Lower leg skin (tissue), 4 donors: ENCODE data around the gene DCDC2. TPM values are rescaled to one million over a fixed set of nuclear protein-coding genes. Genes with fewer than 3 reads are reported as not detected.
"Not testable (repeated sequence)": the region's sequence is repeated elsewhere in the genome, so short reads cannot be mapped to it uniquely, and the experiment has no call there.

Experiments
- DNase-seq, 2 donors: peaks; one replicate each; pipeline ENCODE4 v3.0.0-alpha.2; 2019; ENCODE audit warnings: low spot score in 2 of 2
- H3K4me3 ChIP-seq: fragments of 200-600 bp; sonication (generic); 2 replicates; pipeline ENCODE4 v1.5.1; 2017; ENCODE audit warnings: mild to moderate bottlenecking, low read depth; ENCODE audit not compliant: poor library complexity, severe bottlenecking
- CTCF ChIP-seq, 3 donors: fragments of 450-650 bp; IDR thresholded peaks; one replicate each; pipeline ENCODE4 v1.5.1; 2016; ENCODE audit warnings: antibody characterized with exemption in 3 of 3, mild to moderate bottlenecking in 3 of 3, moderate library complexity in 2 of 3
- POLR2A ChIP-seq, 2 donors: fragments of 450-650 bp; IDR thresholded peaks; one replicate each; pipeline ENCODE4 v1.6.1; 2016 to 2017; ENCODE audit warnings: antibody characterized with exemption in 2 of 2, mild to moderate bottlenecking in 1 of 2, moderate library complexity in 1 of 2
- WGBS, 2 donors: methylation state at CpG; one replicate each; pipeline ENCODE4 v1.1.5; 2018; 5-methylcytosine and 5-hydroxymethylcytosine counted together
- intact Hi-C: fragments of 100-400 bp; cut with DNase I; formaldehyde crosslinking; loops from one replicate; pipeline ENCODE4 v1.15.0; 2023; ENCODE audit warnings: low total_unique reads
- total RNA-seq, 4 donors: library from RNA; depleted of rRNA; stranded (reverse); fragments of >200 nt; gene quantifications; one replicate each; pipeline ENCODE4 v1.1.0, GENCODE V29; 2016

The DCDC2 gene
- total RNA-seq, 4 donors from 2014 or later: 0.10 to 0.20 TPM; not detected in 2

GRCh38 chr6:24324617-24325016, 33.2 kb downstream of the DCDC2 start:
- 88 to 96% methylated on average over 1 of the region's 1 CpG for WGBS, 2 donors
- intact Hi-C loops: no loop called here

DNA sequence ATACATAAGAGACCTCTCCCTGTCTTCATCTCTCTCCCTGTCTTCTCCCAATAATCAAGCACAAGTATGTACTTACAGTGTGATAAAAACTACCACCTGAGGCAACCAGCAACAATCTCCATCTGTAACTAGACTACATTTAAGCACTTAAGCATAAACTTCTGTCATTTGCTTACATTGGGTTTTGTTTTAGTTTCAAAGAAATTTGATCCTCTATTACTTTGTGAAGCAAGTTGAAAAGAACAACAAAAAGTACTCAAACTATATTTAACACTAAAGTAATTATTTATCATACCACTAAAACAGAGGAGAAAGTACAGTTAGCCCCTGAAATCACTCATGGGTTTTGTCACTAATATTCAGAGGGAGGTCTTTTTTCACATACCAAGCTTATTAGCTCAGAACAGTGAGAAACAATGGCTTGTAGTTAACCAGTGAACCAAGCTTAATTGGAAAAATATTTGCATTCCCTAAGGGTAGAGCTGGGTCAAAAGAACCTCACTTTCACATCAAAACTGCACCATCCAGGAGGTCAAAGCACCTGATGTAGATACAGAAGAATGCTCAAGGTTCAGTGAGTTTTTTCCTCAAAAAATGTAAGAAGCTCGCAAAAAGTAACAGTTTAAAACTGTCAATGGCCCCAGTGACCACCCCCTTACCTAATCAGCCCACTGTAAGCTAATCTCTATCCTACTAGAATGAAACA, 34.1 kb downstream of the DCDC2 start:
- 87 to 100% methylated on average over 1 of the region's 1 CpG for WGBS, 2 donors
- H3K4me3 ChIP-seq: no peak overlapping the region
- intact Hi-C loops: no loop called here
- DNase-seq: no peak
- no peak for TF ChIP-seq POLR2A (IDR thresholded peaks at IDR 0.05)
- no peak for TF ChIP-seq CTCF (IDR thresholded peaks at IDR 0.05)

More at GRCh38 chr6:24324617-24325016, 33.2 kb downstream of the DCDC2 start:
- DNase-seq: no peak
- H3K4me3 ChIP-seq: no peak overlapping the region
- TF ChIP-seq CTCF (IDR thresholded peaks at IDR 0.05) (no peak), POLR2A (IDR thresholded peaks at IDR 0.05) (no peak)

DNA sequence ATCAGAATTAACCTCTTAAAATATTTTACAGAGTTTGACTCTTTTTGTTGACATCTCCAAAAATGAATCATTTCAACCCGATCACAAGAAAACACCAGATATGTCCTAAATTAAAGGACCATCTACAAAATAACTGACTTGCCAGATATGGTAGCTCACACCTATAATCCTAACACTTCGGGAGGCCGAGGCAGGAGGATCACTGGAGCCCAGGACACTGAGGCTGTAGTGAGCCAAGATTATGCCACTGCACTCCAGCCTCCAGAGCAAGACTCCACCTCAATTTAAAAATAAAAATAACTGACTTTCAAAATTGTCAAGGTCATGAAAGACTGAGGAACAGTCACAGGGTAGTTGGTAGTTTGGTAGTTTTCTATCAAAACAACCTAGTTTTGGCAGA, 34.9 kb downstream of the DCDC2 start:
- no peak overlapping the region for H3K4me3 ChIP-seq
- WGBS, 2 donors: 94 to 95% methylated on average over 3 of the region's 3 CpGs
- TF ChIP-seq POLR2A (IDR thresholded peaks at IDR 0.05) (no peak), CTCF (IDR thresholded peaks at IDR 0.05) (no peak)
- no peak for DNase-seq
- intact Hi-C loops: no loop called here

GRCh38 chr6:24322446-24322845, 35.4 kb downstream of the DCDC2 start:
- intact Hi-C loops, DNase-seq, H3K4me3 ChIP-seq: not testable (repeated sequence)
- 70 to 76% methylated on average over 3 of the region's 3 CpGs for WGBS, 2 donors

DNA sequence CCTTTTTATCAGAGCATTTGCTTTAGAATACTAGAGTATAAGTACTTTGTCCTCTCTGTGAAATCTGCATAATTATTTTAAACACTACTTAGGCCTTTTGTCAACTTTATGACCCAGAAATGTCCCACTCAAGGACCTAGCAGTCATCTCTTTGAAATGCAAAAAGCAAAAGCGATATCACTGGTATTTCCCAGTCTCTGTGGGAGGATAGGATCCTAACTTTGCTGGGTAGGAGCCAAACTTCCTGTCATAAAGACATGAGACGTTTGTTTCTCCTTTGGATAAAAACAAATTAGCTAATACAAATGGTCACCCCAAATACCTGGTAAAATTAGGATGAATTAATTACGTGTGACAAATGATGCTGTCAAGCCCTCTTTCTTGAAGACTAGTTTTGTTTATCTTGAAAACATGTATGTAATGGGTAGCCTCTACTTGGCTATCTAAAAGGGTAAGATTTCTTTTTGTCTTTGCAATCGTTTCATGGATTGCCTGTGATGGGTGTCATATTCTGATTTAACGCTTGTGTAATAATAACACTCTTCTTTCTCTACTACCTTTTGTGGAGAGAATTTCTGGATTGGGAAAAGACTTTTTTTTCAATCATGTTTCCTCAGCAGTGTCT, 36.2 kb downstream of the DCDC2 start:
- no peak overlapping the region for H3K4me3 ChIP-seq
- no peak for DNase-seq
- TF ChIP-seq CTCF (IDR thresholded peaks at IDR 0.05): no peak
- no peak for TF ChIP-seq POLR2A (IDR thresholded peaks at IDR 0.05)
- WGBS, 2 donors: 50 to 51% methylated on average over 5 of the region's 5 CpGs
- intact Hi-C loops: no loop called here

- no peak overlapping the region for H3K4me3 ChIP-seq
- WGBS, 2 donors: 42 to 49% methylated on average over 6 of the region's 6 CpGs
- no peak for TF ChIP-seq POLR2A (IDR thresholded peaks at IDR 0.05)
- intact Hi-C loops: no loop called here
- no peak for DNase-seq
These were observed 44.4 kb downstream of the DCDC2 start for GRCh38 chr6:24313251-24314141.

GRCh38 chr6:24311775-24312174, 46.1 kb downstream of the DCDC2 start:
- intact Hi-C loops, H3K4me3 ChIP-seq, DNase-seq: not testable (repeated sequence)
- WGBS, 2 donors: 91 to 93% methylated on average over 4 of the region's 4 CpGs
